ENCODE results near the gene APOBR. TPM values are rescaled to one million over a fixed set of nuclear protein-coding genes. Genes with fewer than 3 reads are reported as not detected.

The APOBR gene
- total and polyA plus RNA-seq, 9 of the 15 experiments (the other 6 are each of a cell fraction or from before 2014, with no cell fraction given) = 0.08 to 6.1 (median 2.8) TPM; not detected in 1

DNA sequence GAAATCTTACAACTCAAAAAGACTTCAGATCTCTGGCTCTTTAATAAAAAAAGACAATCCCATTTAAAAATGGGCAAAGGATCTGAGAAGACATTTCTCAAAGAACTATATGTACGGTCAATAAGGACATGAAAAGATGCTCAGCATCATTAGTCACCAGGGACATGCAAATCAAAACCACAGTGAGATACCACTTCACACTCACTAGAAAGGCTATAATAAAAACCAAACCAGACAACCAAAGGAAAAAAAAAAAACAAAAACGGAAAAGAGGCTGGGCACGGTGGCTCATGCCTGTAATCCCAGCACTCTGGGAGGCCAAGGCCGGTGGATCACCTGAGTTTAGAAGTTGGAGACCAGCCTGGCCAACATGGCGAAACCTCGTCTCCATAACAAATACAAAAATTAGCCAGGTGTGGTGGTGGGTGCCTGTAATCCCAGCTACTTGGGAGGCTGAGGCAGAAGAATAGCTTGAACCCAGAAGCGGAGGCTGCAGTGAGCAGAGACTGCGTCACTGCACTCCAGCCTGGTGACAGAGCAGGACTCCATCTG, 20.7 kb upstream of the APOBR start (continued):
- no peak for TF ChIP-seq ZMIZ1 (IDR thresholded peaks at IDR 0.05; ENCODE audit: low read depth in 2 of 2, low read length in 2 of 2)
- TF ChIP-seq, protein P1, sequence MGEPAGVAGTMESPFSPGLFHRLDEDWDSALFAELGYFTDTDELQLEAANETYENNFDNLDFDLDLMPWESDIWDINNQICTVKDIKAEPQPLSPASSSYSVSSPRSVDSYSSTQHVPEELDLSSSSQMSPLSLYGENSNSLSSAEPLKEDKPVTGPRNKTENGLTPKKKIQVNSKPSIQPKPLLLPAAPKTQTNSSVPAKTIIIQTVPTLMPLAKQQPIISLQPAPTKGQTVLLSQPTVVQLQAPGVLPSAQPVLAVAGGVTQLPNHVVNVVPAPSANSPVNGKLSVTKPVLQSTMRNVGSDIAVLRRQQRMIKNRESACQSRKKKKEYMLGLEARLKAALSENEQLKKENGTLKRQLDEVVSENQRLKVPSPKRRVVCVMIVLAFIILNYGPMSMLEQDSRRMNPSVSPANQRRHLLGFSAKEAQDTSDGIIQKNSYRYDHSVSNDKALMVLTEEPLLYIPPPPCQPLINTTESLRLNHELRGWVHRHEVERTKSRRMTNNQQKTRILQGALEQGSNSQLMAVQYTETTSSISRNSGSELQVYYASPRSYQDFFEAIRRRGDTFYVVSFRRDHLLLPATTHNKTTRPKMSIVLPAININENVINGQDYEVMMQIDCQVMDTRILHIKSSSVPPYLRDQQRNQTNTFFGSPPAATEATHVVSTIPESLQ (CRISPR knock-in tag; IDR thresholded peaks at IDR 0.05) = no peak
- no peak for TF ChIP-seq POLR2H (tag; IDR thresholded peaks at IDR 0.05; ENCODE audit: low read depth)
- no peak for TF ChIP-seq POLR3G (IDR thresholded peaks at IDR 0.05; ENCODE audit: extremely low read depth, insufficient read length, insufficient replicate concordance)
- TF ChIP-seq SNAPC5 (CRISPR knock-in tag; IDR thresholded peaks at IDR 0.05) = no peak
- TF ChIP-seq, protein P2, sequence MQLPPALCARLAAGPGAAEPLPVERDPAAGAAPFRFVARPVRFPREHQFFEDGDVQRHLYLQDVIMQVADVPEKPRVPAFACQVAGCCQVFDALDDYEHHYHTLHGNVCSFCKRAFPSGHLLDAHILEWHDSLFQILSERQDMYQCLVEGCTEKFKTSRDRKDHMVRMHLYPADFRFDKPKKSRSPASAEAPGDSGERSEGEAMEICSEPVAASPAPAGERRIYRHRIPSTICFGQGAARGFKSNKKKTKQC (CRISPR knock-in tag; IDR thresholded peaks at IDR 0.05) = no peak
